Measurements from ENCODE around the gene ACTN3.

DNA sequence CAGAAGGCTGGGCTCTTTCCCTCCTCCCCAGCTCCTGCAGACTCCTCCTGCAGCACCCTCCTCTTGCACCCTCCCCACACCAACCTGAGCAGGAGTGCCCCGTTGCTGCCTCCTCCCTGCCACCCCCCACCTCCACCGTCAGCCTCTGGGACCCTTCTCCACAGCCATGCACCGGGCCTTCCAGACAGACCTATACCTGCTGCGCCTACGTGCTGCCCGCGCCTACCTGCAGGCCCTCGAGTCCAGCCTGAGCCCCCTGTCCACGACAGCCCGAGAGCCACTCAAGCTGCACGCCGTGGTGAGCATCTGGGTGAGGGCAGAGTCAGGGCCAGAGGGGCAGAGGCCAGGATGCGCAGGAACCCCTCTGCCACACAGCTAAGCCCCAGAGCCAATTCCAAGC, 17.0 kb upstream of the ACTN3 start:
- TF ChIP-seq POLR2AphosphoS5 (IDR thresholded peaks at IDR 0.05) = no peak
- no peak for TF ChIP-seq CTCF (IDR thresholded peaks at IDR 0.05)

All from sigmoid colon (tissue), 4 donors.